H9 (cell line): ENCODE data around the gene CA7. TPM values are rescaled to one million over a fixed set of nuclear protein-coding genes. Genes with fewer than 3 reads are reported as not detected.

Source experiments
- DNase-seq: peaks from one replicate; pipeline ENCODE4 v3.0.0-alpha.2; 2017
- H2AFZ ChIP-seq: one replicate; pipeline ENCODE4 v1.6.1; 2013; ENCODE audit warnings: mild to moderate bottlenecking, low read length, control low read depth, moderate library complexity
- H2AK5ac ChIP-seq: 2 replicates; pipeline ENCODE4 v1.6.1; 2013; ENCODE audit warnings: low read length, control low read depth, mixed read lengths; ENCODE audit not compliant: insufficient read length
- H2BK120ac ChIP-seq: one replicate; pipeline ENCODE4 v1.6.1; 2013; ENCODE audit warnings: low read depth, mild to moderate bottlenecking, low read length, control low read depth, inconsistent platforms; ENCODE audit not compliant: poor library complexity, severe bottlenecking
- H2BK12ac ChIP-seq: 2 replicates; pipeline ENCODE4 v1.6.1; 2013; ENCODE audit warnings: low read length, control low read depth, mixed read lengths, low read depth; ENCODE audit not compliant: insufficient read length
- H2BK15ac ChIP-seq: 2 replicates; pipeline ENCODE4 v1.6.1; 2013; ENCODE audit warnings: low read depth, low read length, control low read depth
- H2BK20ac ChIP-seq: one replicate; pipeline ENCODE4 v1.6.1; 2013; ENCODE audit warnings: low read depth, mild to moderate bottlenecking, low read length, control low read depth, inconsistent platforms; ENCODE audit not compliant: poor library complexity, severe bottlenecking
- H2BK5ac ChIP-seq: 2 replicates; pipeline ENCODE4 v1.6.1; 2013; ENCODE audit warnings: low read length, control low read depth, mixed read lengths; ENCODE audit not compliant: insufficient read length
- H3K14ac ChIP-seq: 2 replicates; pipeline ENCODE4 v1.6.1; 2013; ENCODE audit warnings: low read length, control low read depth; ENCODE audit not compliant: insufficient read depth
- H3K18ac ChIP-seq: 2 replicates; pipeline ENCODE4 v1.6.1; 2013; ENCODE audit warnings: low read depth, mild to moderate bottlenecking, mixed read lengths, low read length, control low read depth; ENCODE audit not compliant: insufficient read length
- H3K23ac ChIP-seq: 2 replicates; pipeline ENCODE4 v1.6.1; 2013; ENCODE audit warnings: low read length, control low read depth, mixed read lengths, low read depth; ENCODE audit not compliant: insufficient read length
- H3K23me2 ChIP-seq: 2 replicates; pipeline ENCODE4 v1.6.1; 2013; ENCODE audit warnings: low read depth, mild to moderate bottlenecking, mixed read lengths, low read length, control low read depth; ENCODE audit not compliant: insufficient read length, poor library complexity, severe bottlenecking
- H3K27ac ChIP-seq: 2 replicates; pipeline ENCODE4 v1.5.1; 2013; ENCODE audit warnings: low read length, control low read depth, mixed read lengths, low read depth; ENCODE audit not compliant: insufficient read length
- H3K27me3 ChIP-seq: 2 replicates; pipeline ENCODE4 v1.6.1; 2013; ENCODE audit warnings: low read length, control low read depth, inconsistent platforms; ENCODE audit not compliant: insufficient read depth
- H3K4ac ChIP-seq: 2 replicates; pipeline ENCODE4 v1.6.1; 2013; ENCODE audit warnings: low read depth, mild to moderate bottlenecking, control low read depth, inconsistent platforms, low read length, moderate library complexity
- H3K4me1 ChIP-seq: 2 replicates; pipeline ENCODE4 v1.6.1; 2013; ENCODE audit warnings: low read length, control low read depth, inconsistent platforms; ENCODE audit not compliant: insufficient read depth
- H3K4me2 ChIP-seq: 2 replicates; pipeline ENCODE4 v1.6.1; 2013; ENCODE audit warnings: low read length, control low read depth, mixed read lengths; ENCODE audit not compliant: insufficient read length, insufficient read depth
- H3K56ac ChIP-seq: 2 replicates; pipeline ENCODE4 v1.6.1; 2013; ENCODE audit warnings: low read depth, mild to moderate bottlenecking, mixed read lengths, low read length, control low read depth; ENCODE audit not compliant: insufficient read length
- H3K79me1 ChIP-seq: 2 replicates; pipeline ENCODE4 v1.6.1; 2013; ENCODE audit warnings: low read depth, mild to moderate bottlenecking, moderate library complexity, low read length, control low read depth, inconsistent platforms; ENCODE audit not compliant: insufficient read depth, poor library complexity, severe bottlenecking
- H3K79me2 ChIP-seq: 2 replicates; pipeline ENCODE4 v1.6.1; 2013; ENCODE audit warnings: low read length, control low read depth, inconsistent platforms; ENCODE audit not compliant: insufficient read depth
- H3K9ac ChIP-seq: 2 replicates; pipeline ENCODE4 v1.6.1; 2013; ENCODE audit warnings: low read length, control low read depth, mixed read lengths; ENCODE audit not compliant: insufficient read length; ENCODE audit errors: extremely low read depth
- H3K9me3 ChIP-seq: one replicate; pipeline ENCODE4 v1.6.1; 2013; ENCODE audit warnings: low read depth, low read length, inconsistent platforms; ENCODE audit not compliant: control insufficient read depth
- H3T11ph ChIP-seq: one replicate; pipeline ENCODE4 v1.6.1; 2013; ENCODE audit warnings: mild to moderate bottlenecking, low read length, control low read depth, inconsistent platforms
- H4K20me1 ChIP-seq: one replicate; pipeline ENCODE4 v1.6.1; 2013; ENCODE audit not compliant: control insufficient read depth, insufficient read length, insufficient read depth
- H4K5ac ChIP-seq: 2 replicates; pipeline ENCODE4 v1.6.1; 2013; ENCODE audit warnings: low read depth, mild to moderate bottlenecking, mixed read lengths, low read length, control low read depth; ENCODE audit not compliant: insufficient read length
- H4K8ac ChIP-seq: replicated peaks from 2 replicates; pipeline ENCODE4 v1.6.1; 2013; ENCODE audit warnings: low read length, control low read depth, mixed read lengths, low read depth; ENCODE audit not compliant: insufficient read length
- H4K91ac ChIP-seq: 2 replicates; pipeline ENCODE4 v1.6.1; 2013; ENCODE audit warnings: low read depth, mild to moderate bottlenecking, moderate library complexity, mixed read lengths, low read length, control low read depth; ENCODE audit not compliant: insufficient read length
- H3K27ac Mint-ChIP-seq, 3 experiments: 2 replicates in 2 of 3; 3 replicates in 1 of 3; pipeline ENCODE4 v1.8.0; 2020 to 2021; ENCODE audit warnings: mixed read lengths in 3 of 3, mild to moderate bottlenecking in 1 of 3, moderate library complexity in 1 of 3
- H3K27me3 Mint-ChIP-seq: 2 replicates; pipeline ENCODE4 v1.8.0; 2021; ENCODE audit warnings: low read depth, mild to moderate bottlenecking, moderate library complexity, mixed read lengths
- H3K36me3 Mint-ChIP-seq, 3 experiments: 2 replicates in 2 of 3; 3 replicates in 1 of 3; pipeline ENCODE4 v1.8.0; 2020 to 2021; ENCODE audit warnings: low read depth in 3 of 3, mixed read lengths in 3 of 3; ENCODE audit not compliant: insufficient read depth in 1 of 3
- H3K4me1 Mint-ChIP-seq, 2 experiments: 2 replicates each; pipeline ENCODE4 v1.8.0; 2020; ENCODE audit warnings: mixed read lengths in 2 of 2
- H3K4me3 Mint-ChIP-seq, 2 experiments: 2 replicates in 1 of 2; 3 replicates in 1 of 2; pipeline ENCODE4 v1.8.0; 2020 to 2021; ENCODE audit warnings: mild to moderate bottlenecking in 2 of 2, mixed read lengths in 2 of 2, moderate library complexity in 1 of 2
- H3K9me3 Mint-ChIP-seq, 2 experiments: 2 replicates in 1 of 2; 3 replicates in 1 of 2; pipeline ENCODE4 v1.8.0; 2020; ENCODE audit warnings: mild to moderate bottlenecking in 2 of 2, mixed read lengths in 2 of 2, moderate library complexity in 1 of 2
- WGBS: extraction: QIAGEN DNeasy Blood & Tissue Kit; methylation state at CpG from one replicate; pipeline ENCODE4 v1.1.7; 2013; ENCODE audit warnings: missing lambda C conversion rate, low lambda C conversion rate, mixed read lengths; ENCODE audit not compliant: insufficient read length; ENCODE audit errors: extremely low coverage; 5-methylcytosine and 5-hydroxymethylcytosine counted together
- total RNA-seq: library from RNA; stranded (reverse); gene quantifications from 2 replicates; pipeline ENCODE4 v1.2.1, GENCODE V29; 2021
- TF ChIP-seq, protein P1 (sequence below): fragments of 200-600 bp; sonication (generic); conservative IDR thresholded peaks from 3 replicates; pipeline ENCODE4 v1.8.0; 2021; ENCODE audit warnings: antibody characterized with exemption, mild to moderate bottlenecking

Gene CA7
- total RNA-seq, 1 experiment from 2014 or later, result 0.81 TPM

GRCh38 chr16:66872559-66872942, 28.3 kb downstream of the CA7 start:
- Histone ChIP-seq H2BK12ac (no peak overlapping the region), H3K4me2 (peak overlapping the region; percentile 52), H3K9ac (no peak overlapping the region), H3K23me2 (no peaks in the 10 kb centered on the region), H2BK5ac (no peak overlapping the region), H3T11ph (no peak overlapping the region), H2BK15ac (no peak overlapping the region), H2BK120ac (no peak overlapping the region), H3K79me1 (no peaks in the 10 kb centered on the region), H2BK20ac (no peak overlapping the region), H4K8ac (no peak overlapping the region), H4K5ac (no peak overlapping the region), H3K18ac (no peak overlapping the region), H3K27ac (no peak overlapping the region), H3K9me3 (no peaks in the 10 kb centered on the region), H3K4me1 (no peaks in the 10 kb centered on the region; the same call in 1 of the 2 replicates), H2AK5ac (no peak overlapping the region), H3K23ac (no peak overlapping the region), H4K91ac (no peak overlapping the region), H3K4ac (no peak overlapping the region), H4K20me1 (no peaks in the 10 kb centered on the region), H3K79me2 (no peaks in the 10 kb centered on the region), H2AFZ (no peak overlapping the region), H3K14ac (no peak overlapping the region), H3K27me3 (no peaks in the 10 kb centered on the region), H3K56ac (no peak overlapping the region)
- Mint-ChIP-seq H3K27me3 (peaks cover 2% of the 10 kb centered on the region; the same call in 1 of the 2 replicates), H3K9me3 (no peaks in the 10 kb centered on the region; a peak in 1 of 5 replicates), H3K4me3 (peak overlapping the region; percentile 69 to 77), H3K27ac (peak overlapping the region in 1 of 3 experiments; percentile 78; a peak in 1 of 7 replicates), H3K36me3 (no peaks in the 10 kb centered on the region), H3K4me1 (peaks cover 13 to 18% of the 10 kb centered on the region in 2 experiments)
- no CpG with 5 or more reads among the region's 4 CpGs for WGBS
- TF ChIP-seq, protein P1, sequence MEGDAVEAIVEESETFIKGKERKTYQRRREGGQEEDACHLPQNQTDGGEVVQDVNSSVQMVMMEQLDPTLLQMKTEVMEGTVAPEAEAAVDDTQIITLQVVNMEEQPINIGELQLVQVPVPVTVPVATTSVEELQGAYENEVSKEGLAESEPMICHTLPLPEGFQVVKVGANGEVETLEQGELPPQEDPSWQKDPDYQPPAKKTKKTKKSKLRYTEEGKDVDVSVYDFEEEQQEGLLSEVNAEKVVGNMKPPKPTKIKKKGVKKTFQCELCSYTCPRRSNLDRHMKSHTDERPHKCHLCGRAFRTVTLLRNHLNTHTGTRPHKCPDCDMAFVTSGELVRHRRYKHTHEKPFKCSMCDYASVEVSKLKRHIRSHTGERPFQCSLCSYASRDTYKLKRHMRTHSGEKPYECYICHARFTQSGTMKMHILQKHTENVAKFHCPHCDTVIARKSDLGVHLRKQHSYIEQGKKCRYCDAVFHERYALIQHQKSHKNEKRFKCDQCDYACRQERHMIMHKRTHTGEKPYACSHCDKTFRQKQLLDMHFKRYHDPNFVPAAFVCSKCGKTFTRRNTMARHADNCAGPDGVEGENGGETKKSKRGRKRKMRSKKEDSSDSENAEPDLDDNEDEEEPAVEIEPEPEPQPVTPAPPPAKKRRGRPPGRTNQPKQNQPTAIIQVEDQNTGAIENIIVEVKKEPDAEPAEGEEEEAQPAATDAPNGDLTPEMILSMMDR, result no peak
- DNase-seq, result no peak
